ENCODE results near the gene GALK1.
"Not testable (repeated sequence)": the region's sequence is repeated elsewhere in the genome, so short reads cannot be mapped to it uniquely, and the experiment has no call there.

Gene GALK1

GRCh38 chr17:75764711-75765421, at the start of gene GALK1:
Gene GALK1, minus strand, starts transcription at chr17:75765192. Its CDS starts 56 bp downstream, at chr17:75765136.
- FAIRE-seq: no peak

- FAIRE-seq: no peak
These were observed 49.0 kb upstream of the GALK1 start for GRCh38 chr17:75814021-75814395.

GRCh38 chr17:75813081-75814020, 48.4 kb upstream of the GALK1 start:
- FAIRE-seq: no peak

GRCh38 chr17:75812096-75813013, 47.4 kb upstream of the GALK1 start:
- no peak for FAIRE-seq

GRCh38 chr17:75811174-75811573, 46.2 kb upstream of the GALK1 start:
- FAIRE-seq: no peak

- not testable (repeated sequence) for FAIRE-seq
These were observed 45.8 kb upstream of the GALK1 start for GRCh38 chr17:75810756-75811155.

- no peak for FAIRE-seq
These were observed 45.2 kb upstream of the GALK1 start for GRCh38 chr17:75810216-75810615.

- no peak for FAIRE-seq
These were observed 44.7 kb upstream of the GALK1 start for GRCh38 chr17:75809631-75810111.

- no peak for FAIRE-seq
These were observed 44.1 kb upstream of the GALK1 start for GRCh38 chr17:75808905-75809621.

- FAIRE-seq: no peak
These were observed 43.5 kb upstream of the GALK1 start for GRCh38 chr17:75808549-75808904.

GRCh38 chr17:75807861-75808260, 42.9 kb upstream of the GALK1 start:
- FAIRE-seq: no peak

GRCh38 chr17:75806822-75807500, 42.0 kb upstream of the GALK1 start:
- no peak for FAIRE-seq

GRCh38 chr17:75803883-75804282, 38.9 kb upstream of the GALK1 start:
- no peak for FAIRE-seq

GRCh38 chr17:75799402-75799801, 34.4 kb upstream of the GALK1 start:
- no peak for FAIRE-seq

GRCh38 chr17:75795820-75796607, 31.0 kb upstream of the GALK1 start:
- FAIRE-seq: no peak

- FAIRE-seq: no peak
These were observed 28.5 kb upstream of the GALK1 start for GRCh38 chr17:75793460-75793859.

GRCh38 chr17:75791254-75791653, 26.3 kb upstream of the GALK1 start:
- FAIRE-seq: no peak

- FAIRE-seq: no peak
These were observed 20.3 kb upstream of the GALK1 start for GRCh38 chr17:75785016-75785890.

- FAIRE-seq: peak; percentile 91
These were observed 19.6 kb upstream of the GALK1 start, which contains the start of gene UNK for GRCh38 chr17:75784473-75785015. Gene UNK, plus strand, starts transcription at chr17:75784806. Its CDS starts 75 bp downstream, at chr17:75784881.
